ENCODE results near the gene SLC16A9. TPM values are rescaled to one million over a fixed set of nuclear protein-coding genes. Genes with fewer than 3 reads are reported as not detected.

The SLC16A9 gene
- total RNA-seq, 1 donor from 2014 or later: 0.83 TPM

- Histone ChIP-seq H3K27ac (no peak overlapping the region), H3K4me1 (no peaks in the 10 kb centered on the region), H3K4me3 (no peak overlapping the region), H3K9me3 (no peaks in the 10 kb centered on the region), H3K36me3 (no peaks in the 10 kb centered on the region), H3K27me3 (ENCODE audit: low read depth) (peaks cover 6% of the 10 kb centered on the region)
- intact Hi-C loops (cut with DNase I): no loop called here
- TF ChIP-seq, protein P1, sequence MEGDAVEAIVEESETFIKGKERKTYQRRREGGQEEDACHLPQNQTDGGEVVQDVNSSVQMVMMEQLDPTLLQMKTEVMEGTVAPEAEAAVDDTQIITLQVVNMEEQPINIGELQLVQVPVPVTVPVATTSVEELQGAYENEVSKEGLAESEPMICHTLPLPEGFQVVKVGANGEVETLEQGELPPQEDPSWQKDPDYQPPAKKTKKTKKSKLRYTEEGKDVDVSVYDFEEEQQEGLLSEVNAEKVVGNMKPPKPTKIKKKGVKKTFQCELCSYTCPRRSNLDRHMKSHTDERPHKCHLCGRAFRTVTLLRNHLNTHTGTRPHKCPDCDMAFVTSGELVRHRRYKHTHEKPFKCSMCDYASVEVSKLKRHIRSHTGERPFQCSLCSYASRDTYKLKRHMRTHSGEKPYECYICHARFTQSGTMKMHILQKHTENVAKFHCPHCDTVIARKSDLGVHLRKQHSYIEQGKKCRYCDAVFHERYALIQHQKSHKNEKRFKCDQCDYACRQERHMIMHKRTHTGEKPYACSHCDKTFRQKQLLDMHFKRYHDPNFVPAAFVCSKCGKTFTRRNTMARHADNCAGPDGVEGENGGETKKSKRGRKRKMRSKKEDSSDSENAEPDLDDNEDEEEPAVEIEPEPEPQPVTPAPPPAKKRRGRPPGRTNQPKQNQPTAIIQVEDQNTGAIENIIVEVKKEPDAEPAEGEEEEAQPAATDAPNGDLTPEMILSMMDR (IDR thresholded peaks at IDR 0.05): no peak
- ATAC-seq: no peak
- DNase-seq: no peak
Observed at GRCh38 chr10:59635502-59636290, 74.0 kb downstream of the SLC16A9 start.

GRCh38 chr10:59634102-59634501, 75.5 kb downstream of the SLC16A9 start:
- no peaks in the 10 kb centered on the region for H3K9me3 ChIP-seq
- no peaks in the 10 kb centered on the region for H3K36me3 ChIP-seq
- peak; percentile 37 to 45 for ATAC-seq
- no peak overlapping the region for H3K4me3 ChIP-seq
- no peak overlapping the region for H3K27ac ChIP-seq
- peaks cover 6% of the 10 kb centered on the region for H3K27me3 ChIP-seq (ENCODE audit: low read depth)
- TF ChIP-seq, protein P1 (IDR thresholded peaks at IDR 0.05): no peak
- intact Hi-C loops (cut with DNase I): no loop called here
- no peaks in the 10 kb centered on the region for H3K4me1 ChIP-seq
- DNase-seq: no peak

GRCh38 chr10:59633063-59633462, 76.6 kb downstream of the SLC16A9 start:
- intact Hi-C loops (cut with DNase I): no loop called here
- TF ChIP-seq, protein P1 (IDR thresholded peaks at IDR 0.05): no peak
- ATAC-seq (no peak), DNase-seq (no peak)
- H3K36me3 ChIP-seq: no peaks in the 10 kb centered on the region
- H3K4me1 ChIP-seq: no peaks in the 10 kb centered on the region
- no peak overlapping the region for H3K4me3 ChIP-seq
- H3K27ac ChIP-seq: no peak overlapping the region
- no peaks in the 10 kb centered on the region for H3K9me3 ChIP-seq
- peaks cover 6% of the 10 kb centered on the region for H3K27me3 ChIP-seq (ENCODE audit: low read depth)

- H3K27me3 ChIP-seq (ENCODE audit: low read depth): peaks cover 6% of the 10 kb centered on the region
- no peak for DNase-seq
- H3K27ac ChIP-seq: no peak overlapping the region
- H3K9me3 ChIP-seq: no peaks in the 10 kb centered on the region
- intact Hi-C loops (cut with DNase I): no loop called here
- no peaks in the 10 kb centered on the region for H3K36me3 ChIP-seq
- H3K4me1 ChIP-seq: no peaks in the 10 kb centered on the region
- TF ChIP-seq, protein P1 (IDR thresholded peaks at IDR 0.05): no peak
- no peak for ATAC-seq
- no peak overlapping the region for H3K4me3 ChIP-seq
Observed at GRCh38 chr10:59631882-59632807, 77.5 kb downstream of the SLC16A9 start.

DNA sequence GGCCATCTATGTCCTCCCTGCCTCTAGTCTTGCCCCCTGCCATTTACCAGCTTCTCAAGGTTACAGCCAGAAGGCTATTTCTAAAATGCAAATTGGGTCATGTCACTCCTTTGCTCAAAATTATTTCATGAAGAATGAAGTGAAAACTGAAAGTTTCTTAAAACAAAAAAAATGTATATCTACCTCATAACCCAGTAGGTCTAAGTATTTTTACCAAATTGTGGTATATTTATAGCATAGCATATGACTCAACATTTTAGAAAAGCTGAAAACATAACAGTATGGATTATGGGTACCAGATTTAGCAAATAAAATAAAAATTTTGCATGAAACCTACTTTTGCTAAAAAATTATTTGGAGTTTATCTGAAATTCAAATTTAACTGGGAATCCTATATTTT, 78.4 kb downstream of the SLC16A9 start:
- no peak for DNase-seq
- no peaks in the 10 kb centered on the region for H3K9me3 ChIP-seq
- H3K4me3 ChIP-seq: no peak overlapping the region
- peaks cover 6% of the 10 kb centered on the region for H3K27me3 ChIP-seq (ENCODE audit: low read depth)
- intact Hi-C loops (cut with DNase I): no loop called here
- TF ChIP-seq, protein P1 (IDR thresholded peaks at IDR 0.05): no peak
- no peaks in the 10 kb centered on the region for H3K36me3 ChIP-seq
- ATAC-seq: no peak
- H3K27ac ChIP-seq: no peak overlapping the region
- no peaks in the 10 kb centered on the region for H3K4me1 ChIP-seq
